GM18909 (cell line): ENCODE data around the gene CELF2.

Experiments used
- ATAC-seq: cut with Tn5 transposase; IDR thresholded peaks from one replicate; pipeline ENCODE4 v1.9.1; 2021; ENCODE audit warnings: mild to moderate bottlenecking; ENCODE audit not compliant: unreplicated experiment, poor library complexity

The CELF2 gene

DNA sequence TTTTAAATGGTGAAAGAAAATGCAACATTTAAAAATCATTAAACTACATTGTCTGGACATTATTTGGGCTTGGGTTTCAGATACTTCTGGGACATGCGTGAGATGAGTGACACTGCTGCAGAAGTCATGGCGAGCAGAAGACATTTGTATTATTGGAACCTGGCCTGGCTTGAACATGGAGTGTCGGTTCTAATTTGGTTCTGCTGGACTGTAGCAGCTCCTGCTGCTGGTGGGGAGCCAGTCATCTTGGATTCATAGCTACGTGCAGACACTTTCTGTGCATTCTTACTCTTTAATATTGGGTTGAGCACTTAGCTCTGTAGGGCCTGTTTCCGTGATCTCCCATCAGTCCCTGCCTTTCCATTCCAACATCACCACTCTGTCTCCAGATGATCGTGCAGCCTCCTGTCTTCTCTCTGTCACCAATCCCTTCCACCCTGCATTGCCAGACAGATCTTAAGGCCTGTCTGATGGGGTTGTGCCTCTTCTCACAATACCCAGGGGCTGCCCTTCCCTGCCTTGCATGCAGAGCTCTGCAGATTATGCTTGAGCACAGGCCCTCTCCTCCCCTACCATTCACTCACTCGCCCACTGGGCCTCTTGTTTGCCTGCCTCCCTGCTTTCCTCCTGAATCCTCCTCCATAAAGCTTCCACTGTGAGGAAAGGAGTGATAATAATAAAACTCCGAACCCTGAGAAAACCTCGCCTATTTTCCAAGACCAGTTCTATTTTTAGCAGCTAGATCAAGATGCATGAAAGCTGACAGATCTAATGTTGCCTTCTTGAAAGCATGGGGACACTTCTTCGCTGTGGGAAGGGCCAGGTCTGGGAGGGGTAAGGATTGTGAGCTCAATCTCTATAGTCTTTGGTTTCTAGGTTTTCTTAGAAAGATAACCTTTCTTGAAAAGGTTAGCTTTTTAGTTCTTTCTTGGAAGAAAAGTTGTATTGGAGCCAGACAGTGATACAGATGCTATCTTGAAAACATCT is 32.9 kb downstream of the CELF2 start:
- ATAC-seq: no peak

- no peak for ATAC-seq
Measured at GRCh38 chr10:11057018-11057417, 39.3 kb downstream of the CELF2 start.

GRCh38 chr10:11057448-11057847 is 39.8 kb downstream of the CELF2 start:
- ATAC-seq: no peak

DNA sequence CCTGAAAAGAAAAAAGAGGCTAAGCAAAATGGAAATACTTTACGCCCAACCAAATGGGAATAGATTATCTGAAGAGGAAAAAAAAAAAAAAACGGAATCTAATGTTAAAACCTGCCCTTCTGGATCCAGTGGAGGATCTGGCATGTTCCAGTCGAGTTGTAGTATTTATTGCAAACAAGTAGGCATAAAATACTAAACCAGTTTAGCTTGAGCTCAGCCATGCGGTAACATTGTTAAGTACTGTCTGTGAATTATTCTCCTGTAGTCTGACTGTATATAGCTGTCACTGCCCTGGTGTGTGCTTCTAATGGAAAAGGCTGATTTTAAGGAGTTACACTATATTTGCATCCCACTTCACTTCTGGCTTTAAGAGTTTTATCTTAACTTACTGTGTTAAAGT is 40.3 kb downstream of the CELF2 start:
- no peak for ATAC-seq

DNA sequence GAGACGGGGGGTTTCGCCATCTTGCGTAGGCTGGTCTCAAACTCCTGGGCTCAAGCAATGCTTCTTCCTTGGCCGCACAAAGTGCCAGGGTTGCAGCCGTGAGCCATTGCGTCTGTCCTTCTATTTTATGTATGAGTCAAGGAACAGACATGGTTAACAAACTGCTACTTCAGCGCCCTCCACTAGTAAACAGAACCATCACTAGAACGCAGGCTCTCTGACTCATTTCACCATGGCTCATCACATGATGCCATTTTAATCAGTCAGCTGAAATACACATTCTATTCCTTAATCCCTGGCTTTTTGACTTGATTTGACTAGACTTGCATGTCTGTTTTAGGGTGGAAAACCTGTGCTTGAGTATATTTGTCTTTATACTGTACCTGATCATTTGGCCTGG is 41.3 kb downstream of the CELF2 start:
- ATAC-seq: no peak

DNA sequence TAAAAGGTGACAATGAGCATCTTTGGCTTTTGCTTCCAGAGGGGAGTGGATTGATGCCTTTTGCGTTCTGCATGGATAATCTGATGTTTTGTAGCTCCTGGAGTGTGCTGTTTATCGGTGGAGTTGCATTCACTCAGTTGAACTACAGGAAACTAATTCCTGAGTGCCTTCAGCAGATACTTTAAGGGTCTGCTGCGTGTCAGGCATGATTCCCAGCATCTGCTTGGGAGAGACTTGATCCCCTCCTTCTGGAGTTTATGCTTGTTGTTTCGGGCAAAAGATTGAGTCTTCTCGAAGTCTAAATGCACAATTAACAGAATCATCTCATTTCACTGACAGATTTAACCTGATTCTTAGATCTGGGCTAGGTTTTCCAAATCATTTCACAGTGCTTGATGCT is 46.2 kb downstream of the CELF2 start:
- no peak for ATAC-seq

GRCh38 chr10:11064832-11065231 is 47.2 kb downstream of the CELF2 start:
- no peak for ATAC-seq

DNA sequence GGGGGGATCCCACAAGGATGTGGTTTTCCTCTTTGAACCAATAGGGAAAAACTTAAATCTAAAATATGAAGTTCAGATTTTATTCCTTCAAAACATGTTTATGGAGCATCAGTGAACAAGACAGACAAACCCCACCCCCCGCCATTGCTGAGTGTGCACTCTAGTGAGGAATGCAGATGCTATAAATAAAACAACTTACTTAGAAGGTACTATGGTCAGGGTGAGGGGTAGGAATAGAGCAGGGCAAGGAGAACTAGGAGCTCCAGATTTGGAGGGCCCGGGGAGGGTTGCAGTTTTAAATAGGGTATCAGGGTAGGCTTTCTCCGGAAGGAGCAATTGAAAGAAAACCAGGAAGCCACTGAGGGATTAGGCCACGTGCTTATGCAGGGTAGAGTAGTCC is 47.9 kb downstream of the CELF2 start:
- no peak for ATAC-seq

- no peak for ATAC-seq
Measured at GRCh38 chr10:11066520-11066919, 48.8 kb downstream of the CELF2 start.

GRCh38 chr10:11068861-11069633 is 51.4 kb downstream of the CELF2 start:
- ATAC-seq: no peak

- no peak for ATAC-seq
Measured at GRCh38 chr10:11073410-11073809, 55.7 kb downstream of the CELF2 start.

GRCh38 chr10:11074536-11075267 is 57.0 kb downstream of the CELF2 start:
- peak; percentile 74 for ATAC-seq

GRCh38 chr10:11076221-11076620 is 58.5 kb downstream of the CELF2 start:
- no peak for ATAC-seq

DNA sequence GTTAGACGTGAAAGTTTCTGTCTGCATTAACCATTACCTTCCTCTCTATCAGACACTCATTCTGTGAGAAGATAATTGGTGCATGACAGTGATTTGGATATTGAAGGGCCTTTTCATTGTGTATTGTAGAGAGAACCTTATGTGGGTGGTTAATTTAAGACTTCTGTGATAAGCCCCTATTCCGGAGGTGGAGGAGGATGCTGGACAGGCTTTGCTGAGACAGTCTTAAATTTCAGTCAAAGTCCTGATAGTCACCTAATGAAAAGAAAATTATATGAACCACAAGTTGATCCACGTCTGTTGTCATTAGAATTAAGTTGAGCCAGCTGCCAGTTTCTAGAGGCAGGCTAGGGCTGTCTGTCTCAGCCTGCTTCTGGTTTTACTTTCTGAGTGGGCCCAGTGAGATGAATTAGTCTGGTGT is 62.9 kb downstream of the CELF2 start:
- ATAC-seq: peak; percentile 66

DNA sequence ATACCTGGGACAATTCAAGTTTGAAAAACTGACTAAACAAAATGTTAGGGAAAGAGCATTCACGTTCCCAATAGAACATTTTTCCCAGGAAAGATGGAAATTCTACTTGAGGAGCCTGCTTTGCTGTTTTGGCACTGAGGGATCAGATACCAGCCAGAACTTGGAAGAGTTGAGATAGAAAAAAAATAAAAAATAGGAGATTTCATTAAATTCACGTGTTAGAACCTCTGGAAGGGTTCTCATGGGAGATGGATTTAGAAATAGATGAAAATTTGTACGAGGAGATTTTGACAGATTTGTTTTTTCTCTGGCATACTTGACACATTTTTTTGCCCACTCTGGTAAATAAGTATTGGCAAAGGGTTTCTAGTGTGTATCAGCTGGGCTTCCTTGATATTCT is 63.7 kb downstream of the CELF2 start:
- ATAC-seq: no peak

DNA sequence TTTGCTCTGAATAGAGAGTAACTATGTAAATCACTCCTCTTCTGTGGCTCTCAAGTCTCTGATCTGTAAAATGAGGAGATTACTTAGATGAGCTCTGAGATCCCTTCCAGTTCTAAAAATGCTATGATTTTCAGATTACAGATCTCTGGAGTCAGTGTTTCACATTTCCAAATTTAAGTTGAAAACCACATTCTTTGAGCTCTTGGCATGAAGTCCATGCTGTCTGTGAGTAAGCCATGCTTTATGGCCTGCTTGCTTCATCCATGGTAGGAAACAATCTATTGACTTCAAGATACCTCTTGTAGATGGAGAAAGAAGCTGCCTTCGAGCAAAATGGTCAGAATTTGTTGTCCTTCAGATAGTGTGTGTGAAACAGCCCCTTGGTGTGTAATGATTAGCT is 64.9 kb downstream of the CELF2 start:
- no peak for ATAC-seq

DNA sequence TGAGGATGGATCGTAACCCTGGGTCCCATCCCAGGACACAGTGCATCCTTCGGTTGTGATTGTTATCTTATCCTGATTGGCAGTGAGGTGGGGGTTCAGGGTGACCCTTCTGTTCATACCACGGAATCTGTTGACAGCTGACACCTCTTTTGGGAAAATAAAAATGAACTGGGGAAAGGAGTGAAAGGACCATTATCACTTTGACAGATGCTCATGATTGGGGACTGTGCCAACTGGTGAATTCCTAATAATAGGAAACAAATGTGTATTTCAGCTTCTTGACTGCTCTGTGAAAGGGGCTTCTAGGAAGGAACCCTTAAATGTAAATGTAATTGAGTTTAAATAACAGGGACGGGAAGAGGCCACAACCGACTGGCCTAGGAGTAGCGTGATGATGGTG is 65.4 kb downstream of the CELF2 start:
- ATAC-seq: no peak

DNA sequence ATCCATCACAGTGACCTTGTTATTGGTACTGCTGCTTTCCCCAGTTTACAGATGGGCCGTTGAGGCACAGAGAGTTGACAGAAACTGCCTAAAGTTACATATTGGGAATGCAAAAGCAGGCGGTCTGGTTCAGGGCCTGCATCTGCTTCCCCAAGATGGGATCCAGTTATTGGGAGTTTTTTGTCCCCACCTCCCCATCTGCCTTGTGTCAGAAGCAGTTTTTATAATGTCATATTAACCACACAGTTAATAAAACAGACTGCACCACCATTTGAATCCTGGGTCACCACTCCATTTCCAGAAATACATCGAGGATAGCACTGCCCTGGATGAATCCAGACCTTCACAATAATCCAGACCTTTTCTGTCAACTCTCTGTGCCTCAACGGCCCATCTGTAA is 67.9 kb downstream of the CELF2 start:
- no peak for ATAC-seq

DNA sequence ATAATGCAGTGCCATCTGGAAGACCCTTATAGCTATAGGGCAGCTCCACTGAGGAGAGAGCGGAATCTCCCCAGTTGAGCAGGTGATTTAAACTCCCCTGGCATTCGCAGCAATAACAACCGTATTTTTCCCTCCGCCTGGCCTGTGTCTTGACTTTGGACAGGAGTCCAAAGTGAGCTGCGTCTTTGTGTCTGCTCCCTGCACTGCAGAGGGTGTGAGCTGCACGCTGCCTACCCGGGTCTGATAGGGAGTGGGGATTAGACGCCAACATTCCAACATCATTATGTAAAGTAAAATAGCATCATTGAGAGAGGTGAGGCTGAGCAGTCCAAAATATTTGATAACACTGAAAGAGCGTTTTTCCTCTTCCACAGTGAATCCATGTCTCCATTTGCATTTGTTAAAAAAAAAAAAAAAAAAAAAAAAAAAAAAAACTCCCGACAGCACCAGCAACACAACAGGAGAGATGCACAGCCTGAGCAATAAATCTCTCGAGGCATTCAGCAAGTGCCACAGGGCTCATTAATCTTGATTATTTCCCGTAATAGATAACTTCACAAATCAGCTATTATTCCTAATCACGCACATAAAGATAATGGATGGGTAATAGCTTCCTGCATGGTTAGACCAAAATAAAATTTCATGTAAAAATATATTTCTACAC is 68.6 kb downstream of the CELF2 start:
- ATAC-seq: no peak

DNA sequence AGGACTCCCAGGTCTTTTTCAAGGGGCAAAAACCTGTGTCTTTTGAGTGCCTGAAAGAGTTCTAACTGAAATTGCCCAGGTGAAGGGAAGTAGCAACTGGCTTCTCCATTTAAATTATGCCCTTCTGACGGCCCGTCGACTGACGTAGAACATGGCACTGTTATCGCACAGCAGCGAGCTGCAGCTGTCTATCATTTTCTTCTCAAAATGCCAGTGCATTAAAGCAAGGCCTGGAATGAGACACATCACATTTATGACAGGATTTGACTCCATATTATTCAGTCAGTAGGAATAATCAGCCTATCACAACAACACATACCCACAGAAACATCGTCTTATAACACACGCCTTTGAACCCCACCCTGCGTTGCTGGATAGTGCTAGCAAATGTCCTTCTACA is 69.7 kb downstream of the CELF2 start:
- ATAC-seq: no peak
